Subcutaneous abdominal adipose tissue (tissue), 5 donors: Measurements from ENCODE around the gene GAS1.

Source experiments
- H3K27ac ChIP-seq: one replicate; pipeline ENCODE4 v1.7.0; 2013; ENCODE audit warnings: low read depth, mild to moderate bottlenecking, inconsistent platforms, low read length, moderate library complexity
- H3K27me3 ChIP-seq, 5 donors: one replicate each; pipeline ENCODE4 v1.7.0; 2013; ENCODE audit warnings: low read length in 5 of 5, inconsistent platforms in 1 of 5; ENCODE audit not compliant: control insufficient read depth in 5 of 5, insufficient read depth in 4 of 5
- H3K36me3 ChIP-seq, 5 donors: one replicate each; pipeline ENCODE4 v1.7.0; 2013; ENCODE audit warnings: low read length in 5 of 5; ENCODE audit not compliant: control insufficient read depth in 5 of 5, insufficient read depth in 5 of 5
- H3K4me1 ChIP-seq, 5 donors: one replicate each; pipeline ENCODE4 v1.7.0; 2013; ENCODE audit warnings: low read length in 5 of 5, mild to moderate bottlenecking in 3 of 5, moderate library complexity in 1 of 5; ENCODE audit not compliant: control insufficient read depth in 5 of 5, insufficient read depth in 5 of 5
- H3K4me3 ChIP-seq, 5 donors: one replicate each; pipeline ENCODE4 v1.7.0; 2013; ENCODE audit warnings: low read length in 5 of 5, low read depth in 1 of 5
- H3K9ac ChIP-seq, 5 donors: one replicate each; pipeline ENCODE4 v1.7.0; 2013; ENCODE audit warnings: low read length in 5 of 5, mild to moderate bottlenecking in 4 of 5, moderate library complexity in 3 of 5
- H3K9me3 ChIP-seq, 5 donors: one replicate each; pipeline ENCODE4 v1.7.0; 2013; ENCODE audit warnings: low read length in 5 of 5; ENCODE audit not compliant: control insufficient read depth in 5 of 5
- donor health status: healthy.
- donor health status: healthy.
- donor health status: healthy.
- donor health status: healthy.
- donor health status: healthy.

The GAS1 gene

GRCh38 chr9:86947146-86948073 is at the start of gene GAS1:
TSS of gene GAS1 (minus strand) at chr9:86947506. CDS start at chr9:86946779, 727 bp downstream.
- H3K27me3 ChIP-seq, result no peaks in the 10 kb centered on the region
- H3K27ac ChIP-seq, result peak within 1 kb of the TSS; percentile 85
- H3K4me3 ChIP-seq, result peak within 1 kb of the TSS; percentile 67 to 99 (median 89)
- H3K4me1 ChIP-seq, result peaks cover 0 to 44% (median 32%) of the 10 kb centered on the region in 5 donors
- no peaks in the 10 kb centered on the region for H3K9me3 ChIP-seq
- H3K9ac ChIP-seq, result peak within 1 kb of the TSS in 3 of 5 donors; percentile 37 to 79 (median 63)
- H3K36me3 ChIP-seq, result no peaks in the 10 kb centered on the region

- H3K27me3 ChIP-seq, result no peaks in the 10 kb centered on the region
- no peak overlapping the region for H3K27ac ChIP-seq
- H3K36me3 ChIP-seq, result no peaks in the 10 kb centered on the region
- H3K9ac ChIP-seq, result no peak overlapping the region
- no peak overlapping the region for H3K4me3 ChIP-seq
- no peaks in the 10 kb centered on the region for H3K9me3 ChIP-seq
- no peaks in the 10 kb centered on the region for H3K4me1 ChIP-seq
These were observed 46.9 kb upstream of the GAS1 start for GRCh38 chr9:86994231-86994630.

- Histone ChIP-seq H3K9ac (no peak overlapping the region), H3K27me3 (no peaks in the 10 kb centered on the region), H3K4me1 (no peaks in the 10 kb centered on the region), H3K36me3 (no peaks in the 10 kb centered on the region), H3K9me3 (no peaks in the 10 kb centered on the region), H3K27ac (no peak overlapping the region), H3K4me3 (no peak overlapping the region)
These were observed 46.5 kb upstream of the GAS1 start for GRCh38 chr9:86993830-86994229.

- Histone ChIP-seq H3K27me3 (no peaks in the 10 kb centered on the region), H3K9me3 (no peaks in the 10 kb centered on the region), H3K36me3 (no peaks in the 10 kb centered on the region), H3K9ac (no peak overlapping the region), H3K4me1 (no peaks in the 10 kb centered on the region), H3K4me3 (no peak overlapping the region), H3K27ac (no peak overlapping the region)
These were observed 43.8 kb upstream of the GAS1 start for GRCh38 chr9:86991077-86991476.

GRCh38 chr9:86990290-86990689 is 43.0 kb upstream of the GAS1 start:
- H3K4me3 ChIP-seq, result no peak overlapping the region
- no peaks in the 10 kb centered on the region for H3K36me3 ChIP-seq
- H3K27me3 ChIP-seq, result no peaks in the 10 kb centered on the region
- H3K27ac ChIP-seq, result no peak overlapping the region
- H3K9ac ChIP-seq, result no peak overlapping the region
- H3K4me1 ChIP-seq, result no peaks in the 10 kb centered on the region
- no peaks in the 10 kb centered on the region for H3K9me3 ChIP-seq

GRCh38 chr9:86987900-86988299 is 40.6 kb upstream of the GAS1 start:
- Histone ChIP-seq H3K4me1 (peaks cover 0 to 5% (median 3%) of the 10 kb centered on the region in 5 donors), H3K9me3 (no peaks in the 10 kb centered on the region), H3K9ac (no peak overlapping the region), H3K4me3 (no peak overlapping the region), H3K27ac (no peak overlapping the region), H3K36me3 (no peaks in the 10 kb centered on the region), H3K27me3 (no peaks in the 10 kb centered on the region)

GRCh38 chr9:86985132-86985647 is 37.9 kb upstream of the GAS1 start:
- H3K4me1 ChIP-seq, result peaks cover 0 to 5% (median 3%) of the 10 kb centered on the region in 5 donors
- H3K9me3 ChIP-seq, result no peaks in the 10 kb centered on the region
- no peak overlapping the region for H3K9ac ChIP-seq
- no peak overlapping the region for H3K4me3 ChIP-seq
- H3K27ac ChIP-seq, result no peak overlapping the region
- no peaks in the 10 kb centered on the region for H3K36me3 ChIP-seq
- H3K27me3 ChIP-seq, result no peaks in the 10 kb centered on the region

GRCh38 chr9:86983620-86984259 is 36.4 kb upstream of the GAS1 start:
- Histone ChIP-seq H3K36me3 (no peaks in the 10 kb centered on the region), H3K9me3 (no peaks in the 10 kb centered on the region), H3K9ac (no peak overlapping the region), H3K4me1 (peaks cover 0 to 10% (median 3%) of the 10 kb centered on the region in 5 donors), H3K4me3 (no peak overlapping the region), H3K27me3 (no peaks in the 10 kb centered on the region), H3K27ac (no peak overlapping the region)

GRCh38 chr9:86983249-86983619 is 35.9 kb upstream of the GAS1 start:
- Histone ChIP-seq H3K4me3 (no peak overlapping the region), H3K9ac (no peak overlapping the region), H3K36me3 (no peaks in the 10 kb centered on the region), H3K27ac (no peak overlapping the region), H3K4me1 (peaks cover 0 to 10% (median 3%) of the 10 kb centered on the region in 5 donors), H3K27me3 (no peaks in the 10 kb centered on the region), H3K9me3 (no peaks in the 10 kb centered on the region)

GRCh38 chr9:86980802-86981201 is 33.5 kb upstream of the GAS1 start:
- Histone ChIP-seq H3K27me3 (peaks cover 0 to 3% (median 0%) of the 10 kb centered on the region in 5 donors), H3K27ac (no peak overlapping the region), H3K4me1 (peaks cover 0 to 10% (median 3%) of the 10 kb centered on the region in 5 donors), H3K36me3 (no peaks in the 10 kb centered on the region), H3K4me3 (no peak overlapping the region), H3K9me3 (no peaks in the 10 kb centered on the region), H3K9ac (no peak overlapping the region)
